Activated T-helper 17 cell treated with anti-CD3 and anti-CD28 coated beads, Interleukin-2, amount 50 U/mL, for 72 hours (primary cell): ENCODE data around the gene FAM131A. TPM values are rescaled to one million over a fixed set of nuclear protein-coding genes. Genes with fewer than 3 reads are reported as not detected.

Source experiments
- ATAC-seq: fragments of 150-1000 bp; cut with Tn5 transposase; replicated peaks from 2 replicates; pipeline ENCODE4 v1.10.0; 2021; ENCODE audit warnings: mild to moderate bottlenecking, moderate library complexity
- H3K27ac Mint-ChIP-seq: one replicate; pipeline ENCODE4 v1.8.0; 2022; ENCODE audit warnings: mixed read lengths
- H3K27me3 Mint-ChIP-seq: one replicate; pipeline ENCODE4 v1.8.0; 2022; ENCODE audit warnings: mixed read lengths
- H3K36me3 Mint-ChIP-seq: one replicate; pipeline ENCODE4 v1.8.0; 2022; ENCODE audit warnings: low read depth, mild to moderate bottlenecking, mixed read lengths
- H3K4me1 Mint-ChIP-seq: one replicate; pipeline ENCODE4 v1.8.0; 2022; ENCODE audit warnings: mixed read lengths
- H3K4me3 Mint-ChIP-seq: one replicate; pipeline ENCODE4 v1.8.0; 2022; ENCODE audit warnings: mild to moderate bottlenecking, mixed read lengths
- H3K9me3 Mint-ChIP-seq: one replicate; pipeline ENCODE4 v1.8.0; 2022; ENCODE audit warnings: mixed read lengths
- total RNA-seq, 2 donors: library from RNA; stranded (reverse); gene quantifications; one replicate each; pipeline ENCODE4 v1.2.3, GENCODE V29; 2022

The FAM131A gene
- total RNA-seq, 2 donors from 2014 or later: 2.5 to 6.7 TPM

DNA sequence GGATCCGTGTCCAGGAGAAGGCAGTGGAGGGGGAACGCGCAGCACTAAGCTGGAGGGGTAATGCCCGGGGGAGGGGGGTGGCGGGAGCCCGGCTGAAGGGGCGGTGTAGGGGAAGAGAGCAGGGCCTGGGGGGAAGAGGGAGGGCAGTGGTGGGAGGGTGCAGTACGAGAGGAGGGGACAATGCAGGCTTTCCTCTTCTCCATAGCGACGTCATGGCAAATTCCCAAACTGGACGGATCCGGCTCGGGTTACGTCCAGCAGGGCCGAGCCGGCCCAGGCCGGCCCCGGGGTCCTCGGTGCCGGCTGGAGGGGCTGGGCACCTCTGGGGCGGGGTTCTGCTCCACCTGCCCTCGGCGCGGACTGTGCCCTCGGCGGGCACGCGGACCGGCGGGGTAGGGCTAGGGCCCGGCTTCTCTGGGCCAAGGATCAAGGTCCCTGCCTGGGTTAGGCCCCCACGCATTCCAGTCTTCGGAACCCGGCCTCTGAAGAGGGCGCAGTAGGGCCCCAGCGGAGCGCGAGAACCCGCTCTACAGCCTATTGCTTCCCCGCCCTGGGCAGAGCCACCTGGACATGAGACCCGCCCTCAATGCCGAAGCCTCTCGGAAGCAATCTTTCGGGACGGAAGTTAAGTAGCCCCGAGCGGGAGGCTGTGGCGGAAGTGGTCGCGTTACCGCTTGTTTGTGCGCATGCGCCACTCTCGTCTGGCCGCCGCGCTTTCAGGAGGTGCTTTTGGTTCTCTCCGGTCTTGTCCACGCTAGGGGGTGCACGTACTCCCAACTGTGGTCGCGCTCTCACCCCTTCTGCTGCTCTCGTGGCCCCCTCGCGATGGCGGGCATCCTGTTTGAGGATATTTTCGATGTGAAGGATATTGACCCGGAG lies 25.5 kb downstream of the FAM131A start:
- peaks cover 49% of the 10 kb centered on the region for H3K36me3 Mint-ChIP-seq
- H3K9me3 Mint-ChIP-seq: no peaks in the 10 kb centered on the region
- ATAC-seq: peak; percentile 87
- H3K4me1 Mint-ChIP-seq: peaks cover 15% of the 10 kb centered on the region
- H3K4me3 Mint-ChIP-seq: peak overlapping the region; percentile 94
- H3K27ac Mint-ChIP-seq: peak overlapping the region; percentile 98
- no peaks in the 10 kb centered on the region for H3K27me3 Mint-ChIP-seq

DNA sequence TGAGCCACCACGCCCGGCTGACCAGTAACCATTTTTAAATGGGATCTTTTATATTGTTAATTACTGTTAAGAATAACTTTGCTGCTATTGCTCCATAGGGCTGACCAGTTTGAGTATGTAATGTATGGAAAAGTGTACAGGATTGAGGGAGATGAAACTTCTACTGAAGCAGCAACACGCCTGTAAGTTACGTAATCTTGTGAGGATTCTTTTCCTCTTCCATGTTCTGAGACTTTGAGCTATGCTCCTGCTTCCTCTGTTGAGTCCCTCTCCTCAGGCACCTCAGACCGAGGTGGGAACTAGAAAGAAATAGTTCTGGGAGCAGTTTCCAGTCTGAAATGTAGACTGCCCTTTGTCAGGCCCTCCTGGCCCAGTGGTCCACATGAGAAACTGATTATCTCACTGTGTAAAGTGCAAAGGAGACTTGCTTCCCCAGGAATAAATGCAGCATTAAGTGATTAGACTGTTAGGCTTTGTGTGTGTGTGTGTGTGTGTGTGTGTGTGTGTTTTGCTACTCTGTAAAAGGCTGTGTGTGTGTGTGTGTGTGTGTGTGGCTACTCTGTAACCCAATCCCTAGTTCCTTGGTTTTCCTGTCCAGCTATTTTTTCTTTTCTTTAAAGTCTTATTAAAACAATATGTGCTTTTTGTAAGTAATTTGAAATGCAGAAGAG lies 29.4 kb downstream of the FAM131A start:
- H3K27me3 Mint-ChIP-seq: no peaks in the 10 kb centered on the region
- peaks cover 14% of the 10 kb centered on the region for H3K4me1 Mint-ChIP-seq
- ATAC-seq: no peak
- H3K36me3 Mint-ChIP-seq: peaks cover 78% of the 10 kb centered on the region
- H3K27ac Mint-ChIP-seq: no peak overlapping the region
- no peaks in the 10 kb centered on the region for H3K9me3 Mint-ChIP-seq
- no peak overlapping the region for H3K4me3 Mint-ChIP-seq

DNA sequence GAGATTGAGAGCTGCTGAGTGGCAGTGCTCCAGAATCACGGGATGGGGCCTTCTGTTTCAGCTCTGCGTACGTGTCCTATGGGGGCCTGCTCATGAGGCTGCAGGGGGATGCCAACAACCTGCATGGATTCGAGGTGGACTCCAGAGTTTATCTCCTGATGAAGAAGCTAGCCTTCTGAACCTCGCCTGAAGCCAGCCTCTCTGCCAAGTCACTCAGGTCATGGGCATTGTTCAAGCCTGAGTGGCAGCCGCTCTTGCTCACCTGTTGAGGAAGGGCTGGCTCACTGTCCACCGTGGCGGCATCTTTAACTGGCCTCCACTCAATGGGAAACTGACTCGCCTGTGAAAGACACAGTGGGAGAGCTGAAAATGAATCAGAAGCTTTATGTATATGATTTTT lies 30.7 kb downstream of the FAM131A start:
- ATAC-seq: no peak
- peaks cover 15% of the 10 kb centered on the region for H3K4me1 Mint-ChIP-seq
- H3K9me3 Mint-ChIP-seq: no peaks in the 10 kb centered on the region
- no peak overlapping the region for H3K27ac Mint-ChIP-seq
- peaks cover 77% of the 10 kb centered on the region for H3K36me3 Mint-ChIP-seq
- no peak overlapping the region for H3K4me3 Mint-ChIP-seq
- H3K27me3 Mint-ChIP-seq: no peaks in the 10 kb centered on the region

DNA sequence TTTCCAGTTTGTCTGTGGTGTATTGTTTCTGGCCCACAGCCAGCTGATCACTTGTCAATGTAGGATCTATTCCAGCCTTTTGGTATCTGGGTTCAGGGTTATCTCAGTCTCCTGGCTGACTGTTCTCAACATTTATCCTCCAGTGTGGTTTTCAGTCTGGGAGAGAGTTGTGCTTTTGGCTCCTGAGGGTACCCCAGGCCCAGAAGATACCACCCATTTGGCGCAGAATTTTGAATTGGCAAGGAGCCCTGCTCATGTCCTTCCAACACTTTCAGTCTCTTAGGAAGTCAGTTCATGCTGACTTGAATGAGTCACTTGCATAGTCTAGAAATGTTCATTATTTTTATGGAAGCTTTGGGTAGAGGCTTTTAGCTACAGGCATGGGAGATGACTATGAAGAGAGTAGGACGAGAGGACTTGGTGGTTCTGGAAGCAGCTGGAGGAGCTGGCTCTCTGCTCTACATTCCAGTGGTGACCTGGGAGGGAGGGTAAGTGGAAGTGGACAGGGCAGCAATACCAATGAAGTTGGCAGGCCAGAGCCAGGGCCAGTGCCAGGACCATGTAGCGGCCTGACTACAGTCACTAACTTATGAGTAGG lies 31.3 kb downstream of the FAM131A start:
- H3K27ac Mint-ChIP-seq: peak overlapping the region; percentile 1
- ATAC-seq: no peak
- H3K4me3 Mint-ChIP-seq: no peak overlapping the region
- peaks cover 15% of the 10 kb centered on the region for H3K4me1 Mint-ChIP-seq
- no peaks in the 10 kb centered on the region for H3K9me3 Mint-ChIP-seq
- no peaks in the 10 kb centered on the region for H3K27me3 Mint-ChIP-seq
- peaks cover 71% of the 10 kb centered on the region for H3K36me3 Mint-ChIP-seq

DNA sequence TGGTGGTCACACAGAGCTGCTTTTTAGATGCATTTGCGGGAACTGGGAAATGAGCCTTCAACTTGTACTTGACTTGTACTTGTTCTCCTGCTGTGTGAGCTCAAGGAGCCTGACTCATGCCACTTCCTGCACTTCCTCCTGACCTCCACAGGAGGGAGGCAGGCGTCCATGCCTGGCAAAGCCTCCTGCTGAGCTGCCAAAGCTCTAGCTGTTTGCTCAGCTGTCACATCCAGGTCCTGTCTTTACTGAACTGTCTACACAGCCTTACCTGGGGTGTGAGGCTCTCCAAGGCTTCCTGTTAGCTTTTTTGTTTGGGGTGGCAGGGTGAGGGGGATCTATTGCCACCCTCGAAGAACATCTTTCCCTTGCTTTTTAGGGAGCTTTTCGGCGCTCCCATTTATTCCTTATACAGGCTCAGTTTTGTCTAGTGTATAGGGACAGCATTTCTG lies 34.2 kb downstream of the FAM131A start:
- peak overlapping the region; percentile 71 for H3K27ac Mint-ChIP-seq
- peak; percentile 88 for ATAC-seq
- H3K9me3 Mint-ChIP-seq: no peaks in the 10 kb centered on the region
- peaks cover 42% of the 10 kb centered on the region for H3K36me3 Mint-ChIP-seq
- H3K4me3 Mint-ChIP-seq: no peak overlapping the region
- peaks cover 4% of the 10 kb centered on the region for H3K27me3 Mint-ChIP-seq
- H3K4me1 Mint-ChIP-seq: peaks cover 4% of the 10 kb centered on the region

DNA sequence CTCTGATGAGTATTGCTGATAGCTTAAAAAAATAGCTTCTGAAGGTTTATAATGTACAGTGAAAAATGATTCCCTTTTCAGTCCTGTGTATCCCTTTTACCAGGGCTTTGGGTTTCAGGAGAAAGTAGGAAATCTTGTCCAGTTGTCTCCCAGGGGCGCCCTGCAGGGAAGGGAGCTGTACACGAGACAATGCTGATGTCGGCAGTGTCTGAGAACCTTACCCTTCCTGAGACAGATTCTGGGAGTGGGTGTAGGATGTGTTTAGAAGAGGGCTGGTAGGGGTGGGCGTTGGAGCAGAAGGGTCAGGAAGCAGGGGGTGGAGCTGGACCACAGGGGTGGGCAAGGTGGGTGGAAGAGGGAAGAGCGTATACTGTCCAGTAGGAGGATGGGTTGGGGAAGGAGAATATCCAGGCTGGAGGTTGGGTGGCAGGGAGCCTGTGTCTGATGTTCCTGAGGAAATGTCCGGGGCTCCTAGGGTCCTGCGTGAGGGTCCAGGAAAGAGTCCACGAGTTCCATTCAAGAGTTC lies 35.0 kb downstream of the FAM131A start:
- Mint-ChIP-seq H3K9me3 (no peaks in the 10 kb centered on the region), H3K27me3 (peaks cover 9% of the 10 kb centered on the region), H3K4me3 (no peak overlapping the region), H3K36me3 (peaks cover 34% of the 10 kb centered on the region), H3K4me1 (peaks cover 4% of the 10 kb centered on the region), H3K27ac (no peak overlapping the region)
- ATAC-seq: no peak

DNA sequence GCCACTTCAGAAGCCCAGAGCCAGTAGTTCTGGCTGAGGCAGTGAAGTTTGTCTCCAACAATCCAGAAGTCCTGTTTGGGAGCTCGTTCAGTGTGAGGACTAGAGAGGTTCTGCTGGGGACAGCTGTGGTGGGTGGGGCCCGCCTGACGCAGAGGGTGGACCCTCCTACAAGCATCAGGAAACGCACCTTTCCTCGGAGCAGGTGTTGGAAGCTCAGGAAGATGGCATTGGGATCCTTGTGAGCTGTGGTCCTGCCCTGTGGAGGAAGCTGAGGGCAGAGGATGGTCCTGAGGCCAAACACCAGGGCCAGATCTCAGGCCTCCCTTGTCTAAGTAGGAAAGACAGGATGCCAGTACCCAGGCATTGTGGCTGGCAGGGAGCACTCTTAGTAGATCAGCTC lies 35.5 kb downstream of the FAM131A start:
- H3K4me1 Mint-ChIP-seq: peaks cover 4% of the 10 kb centered on the region
- ATAC-seq: no peak

DNA sequence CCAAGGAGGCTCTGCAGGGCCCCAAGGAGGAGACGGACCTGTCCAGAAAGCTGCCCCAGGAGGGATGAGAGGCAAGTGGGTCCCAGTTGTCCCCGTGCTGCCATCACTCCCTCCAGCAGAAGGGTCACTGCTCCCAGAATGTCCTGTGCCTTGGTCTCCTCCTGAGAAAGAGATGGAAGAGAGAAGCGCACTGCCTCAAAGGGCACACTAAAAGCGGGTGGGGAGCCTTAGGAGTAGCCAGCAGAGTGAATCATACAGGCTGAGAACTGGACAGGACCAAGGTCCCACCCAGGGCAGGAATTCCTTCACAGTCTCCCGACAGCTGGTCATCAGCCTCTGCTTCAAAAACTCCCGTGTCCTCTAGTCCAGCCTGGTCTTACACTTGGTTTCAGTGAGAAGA lies 36.0 kb downstream of the FAM131A start:
- peaks cover 18% of the 10 kb centered on the region for H3K27me3 Mint-ChIP-seq
- peaks cover 4% of the 10 kb centered on the region for H3K4me1 Mint-ChIP-seq
- no peak for ATAC-seq
- H3K9me3 Mint-ChIP-seq: no peaks in the 10 kb centered on the region
- H3K4me3 Mint-ChIP-seq: no peak overlapping the region
- peaks cover 24% of the 10 kb centered on the region for H3K36me3 Mint-ChIP-seq
- no peak overlapping the region for H3K27ac Mint-ChIP-seq

More for the DNA sequence above, 35.5 kb downstream of the FAM131A start:
- H3K36me3 Mint-ChIP-seq: peaks cover 29% of the 10 kb centered on the region
- no peak overlapping the region for H3K27ac Mint-ChIP-seq
- H3K27me3 Mint-ChIP-seq: peaks cover 15% of the 10 kb centered on the region
- H3K4me3 Mint-ChIP-seq: no peak overlapping the region
- no peaks in the 10 kb centered on the region for H3K9me3 Mint-ChIP-seq

DNA sequence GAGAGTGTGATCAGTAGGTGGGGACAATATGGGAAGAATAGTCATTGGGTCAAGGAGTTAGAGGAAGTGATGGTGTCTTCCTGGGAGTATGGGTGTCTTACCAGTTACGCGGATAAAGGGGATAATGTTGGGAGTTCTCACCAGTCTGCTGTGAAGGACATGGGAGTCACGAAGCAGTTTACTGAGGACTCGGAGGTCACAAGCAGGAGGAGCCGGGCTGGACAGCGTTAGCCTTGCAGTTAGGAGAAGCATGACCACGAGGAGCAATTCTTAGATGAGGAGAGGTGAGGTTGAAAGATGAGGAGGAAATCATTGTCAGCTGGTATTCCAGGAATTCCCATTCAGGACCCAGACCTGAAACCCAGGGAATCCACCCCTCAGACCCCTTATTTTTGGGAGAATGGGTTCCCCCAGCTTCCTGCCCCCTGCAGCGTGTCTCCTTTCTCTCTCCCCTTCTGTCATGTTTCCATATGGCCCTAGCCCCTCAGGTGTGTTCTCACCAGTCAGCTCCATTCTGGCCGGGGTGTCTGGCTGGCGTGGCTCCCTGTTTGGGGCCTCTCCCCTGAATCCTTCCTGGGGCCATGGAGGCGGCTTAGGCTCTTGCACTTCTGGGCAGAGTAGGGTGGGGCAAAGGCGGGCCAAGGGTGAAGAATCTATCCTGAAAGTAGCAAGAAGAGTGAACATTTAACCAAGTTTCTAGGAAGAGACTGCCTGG lies 38.5 kb downstream of the FAM131A start:
- no peak for ATAC-seq
- H3K4me1 Mint-ChIP-seq: peaks cover 4% of the 10 kb centered on the region
- no peak overlapping the region for H3K4me3 Mint-ChIP-seq
- no peaks in the 10 kb centered on the region for H3K9me3 Mint-ChIP-seq
- H3K27me3 Mint-ChIP-seq: peaks cover 31% of the 10 kb centered on the region
- no peak overlapping the region for H3K27ac Mint-ChIP-seq
- H3K36me3 Mint-ChIP-seq: peaks cover 1% of the 10 kb centered on the region

DNA sequence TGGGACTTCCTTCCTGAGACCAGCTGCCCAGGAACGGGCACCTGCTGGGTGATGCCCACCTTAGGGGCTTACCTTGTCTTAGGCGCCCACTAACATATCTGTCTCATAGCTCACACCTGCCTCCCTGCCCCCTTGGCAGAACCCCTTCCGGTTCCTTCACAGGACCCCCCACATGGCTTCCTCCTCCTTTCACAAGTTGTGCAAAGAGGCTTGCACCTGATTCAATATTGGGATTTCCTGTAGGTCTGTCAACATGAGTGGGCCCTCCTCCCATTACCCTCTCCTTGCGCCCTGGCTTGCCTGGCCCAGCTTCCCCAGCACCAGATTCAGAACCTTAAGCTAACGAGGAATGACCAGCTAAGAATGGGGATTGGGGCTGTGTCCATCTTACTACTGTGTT lies 40.0 kb downstream of the FAM131A start:
- Mint-ChIP-seq H3K4me1 (no peaks in the 10 kb centered on the region), H3K4me3 (no peak overlapping the region), H3K27ac (no peak overlapping the region), H3K36me3 (no peaks in the 10 kb centered on the region), H3K27me3 (peaks cover 38% of the 10 kb centered on the region), H3K9me3 (no peaks in the 10 kb centered on the region)
- ATAC-seq: no peak

DNA sequence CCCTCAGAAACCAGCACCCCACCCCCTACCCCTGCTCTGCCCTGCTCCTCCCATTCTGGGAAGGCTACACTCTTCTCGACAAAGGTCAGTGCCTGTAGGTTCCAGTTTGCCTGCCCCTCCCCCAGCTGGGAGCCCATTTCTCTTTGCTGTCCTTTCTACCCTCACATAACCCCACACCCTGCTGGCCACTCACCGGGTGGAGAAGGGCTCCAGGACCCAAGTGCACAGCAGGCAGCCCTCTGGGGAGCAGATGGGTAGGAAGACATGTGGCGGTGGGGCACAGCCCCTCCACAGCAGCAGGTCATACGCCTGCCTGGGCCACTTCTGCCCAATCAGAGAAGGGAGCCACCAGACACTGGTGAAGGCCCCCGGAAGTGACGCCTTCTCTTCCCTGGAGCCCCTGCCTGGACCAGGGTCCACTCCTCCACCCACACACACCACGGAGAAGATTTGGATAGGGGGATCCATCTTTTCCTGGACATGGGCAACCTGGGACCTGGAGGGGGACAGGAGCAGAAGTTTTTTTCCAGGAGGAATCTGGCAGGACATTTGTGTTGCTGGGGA lies 40.6 kb downstream of the FAM131A start, which contains the start of gene THPO:
Gene THPO, minus strand, starts transcription at position 326 of the 564 bp plus-strand sequence. CDS start 1,948 bp downstream, outside the sequence.
- no peak for ATAC-seq
- H3K27me3 Mint-ChIP-seq: peaks cover 44% of the 10 kb centered on the region
- H3K27ac Mint-ChIP-seq: no peak within 1 kb of the TSS
- H3K9me3 Mint-ChIP-seq: no peaks in the 10 kb centered on the region
- no peaks in the 10 kb centered on the region for H3K36me3 Mint-ChIP-seq
- no peaks in the 10 kb centered on the region for H3K4me1 Mint-ChIP-seq
- H3K4me3 Mint-ChIP-seq: peak within 1 kb of the TSS; percentile 69

DNA sequence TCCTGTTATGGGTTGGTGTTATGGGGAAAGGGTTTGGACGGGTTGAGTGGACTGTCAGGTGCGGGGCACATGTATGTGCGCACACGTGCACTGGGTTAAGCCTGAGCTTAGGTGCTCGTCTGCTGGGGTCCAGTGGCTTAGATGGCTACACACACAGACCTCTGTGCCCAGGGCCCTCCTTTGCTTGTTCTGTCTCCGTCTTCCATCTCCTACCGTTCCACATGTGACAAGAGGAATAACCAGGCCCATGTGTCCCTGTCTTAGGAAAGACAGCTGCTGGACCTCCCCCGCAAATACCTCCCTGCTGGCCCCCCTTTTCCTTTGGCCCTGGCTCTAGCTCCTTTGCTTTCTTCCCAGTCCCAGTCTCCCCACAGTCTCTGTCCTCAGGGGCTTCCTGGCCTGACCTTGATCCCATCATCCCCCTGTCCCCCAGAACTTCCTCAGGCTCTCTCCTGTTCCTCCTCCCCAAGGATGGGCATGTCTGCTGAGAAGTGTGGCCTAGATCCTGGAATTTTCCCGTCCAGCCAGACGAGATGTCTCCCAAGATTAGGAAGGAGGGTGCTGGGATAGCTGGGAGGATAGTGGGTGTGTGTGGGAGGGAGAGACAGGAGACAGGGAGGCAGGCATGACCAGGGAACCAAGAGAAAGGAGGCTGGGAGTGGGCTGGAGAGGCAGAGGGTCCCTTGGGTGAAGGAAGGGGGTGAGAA lies 41.4 kb downstream of the FAM131A start:
- H3K9me3 Mint-ChIP-seq: no peaks in the 10 kb centered on the region
- H3K4me3 Mint-ChIP-seq: peak overlapping the region; percentile 69
- H3K36me3 Mint-ChIP-seq: no peaks in the 10 kb centered on the region
- no peak overlapping the region for H3K27ac Mint-ChIP-seq
- peaks cover 44% of the 10 kb centered on the region for H3K27me3 Mint-ChIP-seq
- H3K4me1 Mint-ChIP-seq: no peaks in the 10 kb centered on the region
- ATAC-seq: no peak
